GM18868 (cell line): ENCODE data around the gene TPK1.
"Not testable (repeated sequence)": the region's sequence is repeated elsewhere in the genome, so short reads cannot be mapped to it uniquely, and the experiment has no call there.

ENCODE experiments used
- ATAC-seq: cut with Tn5 transposase; IDR thresholded peaks from one replicate; pipeline ENCODE4 v1.9.1; 2021; ENCODE audit warnings: mild to moderate bottlenecking, moderate library complexity; ENCODE audit not compliant: unreplicated experiment

Gene TPK1

DNA sequence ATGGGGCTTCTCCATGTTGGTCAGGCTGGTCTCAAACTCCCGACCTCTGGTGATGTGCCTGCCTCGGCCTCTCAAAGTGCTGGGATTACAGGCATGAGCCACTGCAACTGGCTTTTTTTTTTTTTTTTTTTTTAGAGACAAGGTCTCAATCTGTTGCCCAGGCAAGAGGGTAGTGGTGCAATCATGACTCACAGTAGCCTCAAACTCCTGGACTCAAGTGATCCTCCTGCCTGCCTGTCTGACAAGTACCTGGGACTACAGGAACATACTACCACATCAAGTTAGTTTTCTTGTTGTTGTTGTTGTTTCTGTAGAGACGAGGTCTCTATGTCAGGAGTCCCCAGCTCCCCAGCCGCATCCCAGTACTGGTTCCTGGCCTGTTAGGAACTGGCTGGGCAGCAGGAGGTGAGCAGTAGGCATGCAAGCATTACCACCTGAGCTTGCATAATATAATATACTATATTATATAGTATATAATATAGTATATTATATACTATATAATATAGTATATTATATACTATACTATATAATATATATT, 55.7 kb downstream of the TPK1 start:
- ATAC-seq = no peak

DNA sequence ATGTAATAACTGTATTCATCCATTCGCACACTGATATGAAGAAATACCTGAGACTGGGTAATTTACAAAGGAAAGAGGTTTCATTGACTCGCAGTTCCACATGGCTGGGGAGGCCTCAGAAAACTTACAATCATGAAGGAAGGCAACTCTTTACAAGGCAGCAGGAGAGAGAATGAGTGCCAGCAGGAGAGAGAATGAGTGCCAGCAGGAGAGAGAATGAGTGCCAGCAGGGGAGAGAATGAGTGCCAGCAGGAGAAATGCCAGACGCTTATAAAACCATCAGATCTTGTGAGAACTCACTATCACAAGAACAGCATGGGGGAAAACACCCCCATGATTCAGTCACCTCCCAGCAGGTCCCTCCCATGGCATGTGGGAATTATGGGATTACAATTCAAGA, 58.0 kb downstream of the TPK1 start:
- not testable (repeated sequence) for ATAC-seq

DNA sequence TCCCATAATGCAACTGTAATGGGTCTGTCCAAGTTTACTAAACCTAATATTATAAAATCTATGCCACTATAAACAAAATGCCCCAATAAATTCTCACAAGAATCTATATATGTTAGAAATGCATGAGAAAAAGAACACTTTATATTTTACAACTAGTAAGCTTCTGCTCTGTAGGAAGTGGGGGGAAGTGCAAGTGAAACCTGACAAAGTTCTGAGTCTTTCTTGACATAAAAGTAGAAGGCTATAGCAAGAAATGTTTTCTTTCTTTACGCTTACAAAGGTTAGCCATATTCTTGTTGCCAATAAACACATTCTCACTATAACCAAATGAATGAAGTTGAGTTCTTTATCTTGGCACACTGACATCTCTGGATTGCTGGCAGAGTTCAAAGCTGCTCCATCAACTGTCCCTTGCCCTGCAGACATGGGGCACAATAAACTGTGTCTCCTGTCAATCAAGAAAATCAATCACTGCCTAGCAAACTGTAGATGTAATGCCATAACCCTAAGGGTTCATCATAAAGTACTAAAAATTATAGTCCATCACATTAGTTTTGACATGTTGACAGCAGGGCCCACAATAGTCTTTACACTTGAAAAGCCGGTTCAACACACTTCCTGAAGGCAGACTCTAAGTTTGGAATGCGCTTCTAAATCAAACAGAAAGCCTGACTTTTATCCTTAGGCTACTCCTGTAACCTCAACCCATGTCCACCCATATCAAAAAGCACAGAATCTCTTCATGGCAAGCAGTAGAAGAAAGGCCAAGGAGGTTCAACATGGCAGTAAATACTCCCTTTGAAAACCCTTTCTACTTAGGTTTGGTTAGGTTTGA, 58.6 kb downstream of the TPK1 start:
- no peak for ATAC-seq

DNA sequence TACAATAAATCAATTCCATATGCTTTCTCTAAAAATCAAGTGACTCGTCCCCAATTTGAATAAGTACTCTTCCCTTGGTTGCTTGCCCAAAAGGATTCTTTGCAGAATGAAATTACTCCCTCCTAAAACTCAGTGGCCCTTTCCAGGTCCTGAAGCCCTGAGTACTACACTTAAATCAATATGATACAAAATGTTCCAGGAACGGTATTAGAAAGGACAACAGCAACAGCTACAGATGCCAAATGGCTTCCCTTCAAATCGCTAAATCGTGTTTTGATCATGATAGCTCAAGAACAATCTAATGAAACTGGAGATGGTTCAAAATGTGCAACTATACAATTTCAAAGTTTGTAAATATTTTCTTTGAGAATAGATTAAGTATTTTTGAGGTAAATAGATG, 59.4 kb downstream of the TPK1 start:
- no peak for ATAC-seq

DNA sequence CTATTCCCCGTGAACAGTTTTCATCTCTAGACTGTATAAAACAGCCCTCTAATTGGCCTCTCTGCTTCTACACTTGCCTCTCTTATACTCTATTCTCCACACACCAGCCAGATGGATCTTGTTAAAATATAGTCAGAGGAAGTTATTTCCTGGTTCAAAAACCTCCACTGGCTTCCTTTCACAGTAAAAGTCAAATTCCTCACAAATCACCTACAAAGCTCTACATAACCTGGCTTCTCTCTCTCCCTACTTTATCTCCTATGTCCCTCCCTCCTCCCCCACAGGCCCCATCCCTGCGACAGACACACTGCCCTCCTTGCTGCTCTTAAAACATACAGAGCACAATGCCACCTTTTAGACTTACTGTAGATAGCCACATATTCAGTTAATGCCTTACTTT, 60.1 kb downstream of the TPK1 start:
- ATAC-seq = no peak

DNA sequence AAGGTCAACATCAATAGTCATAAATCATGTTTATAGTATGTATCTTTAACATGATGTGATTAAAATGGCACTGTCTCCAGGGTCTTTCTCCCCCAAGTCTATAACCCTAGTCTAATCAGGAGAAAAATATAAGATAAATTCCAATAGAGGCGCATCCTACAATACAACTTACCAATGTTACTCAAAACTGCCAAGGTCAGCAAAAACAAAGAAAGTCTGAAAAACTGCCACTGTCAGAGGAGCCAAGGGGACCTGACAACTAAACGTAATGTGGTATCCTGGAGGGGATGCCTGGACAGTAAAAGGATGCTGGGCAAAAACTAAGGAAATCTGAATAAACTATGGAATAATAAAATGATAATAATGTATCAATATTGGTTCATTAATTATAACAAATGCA, 63.9 kb downstream of the TPK1 start:
- no peak for ATAC-seq

DNA sequence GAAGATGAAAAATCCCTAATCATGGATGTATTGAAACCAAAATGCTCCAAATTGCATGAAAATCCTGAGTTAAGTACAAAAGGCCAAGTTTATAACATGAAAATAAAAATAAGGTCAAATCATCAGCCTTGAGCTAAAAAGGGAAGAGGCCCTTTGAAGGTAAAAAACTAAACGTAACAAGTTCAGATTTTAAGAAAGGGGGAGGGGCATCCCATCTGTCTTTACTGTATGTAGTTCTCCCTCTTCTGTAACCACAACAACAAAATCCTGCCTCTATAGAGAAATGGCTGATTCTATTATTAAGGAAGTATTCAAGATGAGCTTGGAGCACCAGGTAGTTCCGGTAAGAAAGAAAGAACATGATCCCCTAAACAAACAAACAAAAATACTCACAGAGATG, 64.7 kb downstream of the TPK1 start:
- ATAC-seq = no peak

DNA sequence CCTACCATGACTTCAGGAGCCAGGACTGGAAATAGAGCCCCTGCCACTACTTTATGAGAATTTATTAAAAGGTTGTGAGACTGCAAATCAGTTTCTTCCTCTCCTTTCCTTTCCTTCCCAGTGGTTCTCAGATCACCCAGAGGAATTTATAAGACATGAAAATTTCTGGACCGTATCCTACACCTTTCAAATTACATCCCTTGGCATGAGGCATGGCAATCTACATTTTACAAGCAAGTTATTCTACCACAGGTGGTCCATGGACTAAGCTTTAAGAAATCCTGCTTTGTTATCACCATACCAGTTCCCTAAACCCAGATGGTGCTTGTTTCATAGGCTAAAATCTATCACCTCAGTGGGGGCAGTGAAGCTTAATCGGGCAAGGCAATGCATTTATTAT, 66.5 kb downstream of the TPK1 start:
- ATAC-seq = no peak

DNA sequence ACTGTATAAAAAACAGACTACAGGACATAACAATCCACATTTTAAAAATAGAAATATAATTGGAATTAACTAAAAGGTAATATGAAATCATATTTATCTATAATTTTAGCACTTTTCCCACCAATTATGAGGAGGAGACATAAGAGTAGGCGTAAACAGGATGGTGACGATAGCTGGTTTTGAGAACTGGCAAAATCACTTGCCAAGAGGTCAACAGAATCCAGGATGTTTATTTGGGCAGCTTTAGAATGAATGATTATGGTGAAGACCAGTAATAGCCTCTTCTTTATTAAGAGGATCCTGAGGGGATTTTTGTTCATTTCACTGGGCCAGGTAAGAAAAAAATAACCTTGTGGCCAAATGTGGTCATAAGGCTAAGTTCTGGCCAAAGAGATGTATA, 67.2 kb downstream of the TPK1 start:
- ATAC-seq = no peak

DNA sequence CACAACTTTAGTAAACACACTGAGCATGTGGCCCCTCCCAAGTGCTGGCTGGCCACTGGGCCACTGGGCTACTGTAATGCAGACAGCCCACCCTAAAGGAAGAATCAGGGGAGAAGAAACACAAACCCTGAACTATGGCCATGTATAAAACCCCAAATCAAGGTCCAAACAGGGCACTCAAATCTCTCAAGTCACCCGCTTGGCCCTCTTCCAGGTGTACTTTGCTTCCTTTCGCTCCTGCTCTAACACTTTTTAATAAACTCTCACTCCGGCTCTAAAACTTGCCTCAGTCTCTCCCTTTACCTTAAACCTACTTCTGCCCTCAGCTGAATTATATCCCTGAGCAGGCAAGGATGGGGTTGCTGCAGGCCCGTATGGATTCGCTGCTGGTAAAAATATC, 72.6 kb downstream of the TPK1 start:
- ATAC-seq = no peak

DNA sequence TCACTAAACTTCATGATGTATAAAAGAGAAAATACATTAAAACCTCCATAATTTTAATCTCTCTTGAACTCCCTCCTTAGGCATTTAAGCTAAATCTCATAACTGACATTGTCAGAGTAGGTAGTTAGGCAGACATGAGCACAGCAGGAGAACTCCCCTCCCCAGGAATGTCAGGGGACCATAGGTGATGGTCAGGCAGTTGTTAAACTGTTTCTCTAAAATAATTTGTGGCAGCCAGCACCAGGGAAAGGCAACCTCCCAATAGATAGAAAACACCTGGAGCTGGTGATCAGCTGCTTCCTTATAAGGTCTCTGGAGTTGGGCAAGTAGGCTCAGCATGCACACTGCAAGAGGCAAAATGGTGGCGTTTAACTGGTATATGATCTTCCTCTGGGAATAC, 73.0 kb downstream of the TPK1 start:
- no peak for ATAC-seq

DNA sequence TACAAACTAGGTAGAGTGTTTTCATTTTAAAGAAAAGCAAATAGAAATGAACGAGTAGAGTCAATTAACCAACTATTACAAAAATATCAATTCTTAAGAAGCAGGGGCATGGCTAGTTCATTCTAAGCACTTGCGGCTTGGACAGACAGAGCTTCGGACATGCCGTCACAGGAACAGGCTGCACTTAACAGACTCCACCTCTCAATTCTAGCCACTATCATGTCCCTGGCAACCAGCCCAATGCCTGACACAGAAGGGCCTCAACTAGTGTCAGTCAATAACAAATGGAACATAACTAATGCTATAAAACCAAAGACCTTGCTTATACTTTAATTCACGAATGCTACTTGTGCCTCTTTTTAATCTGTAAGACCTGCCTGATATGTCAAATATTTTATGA, 74.4 kb downstream of the TPK1 start:
- no peak for ATAC-seq

DNA sequence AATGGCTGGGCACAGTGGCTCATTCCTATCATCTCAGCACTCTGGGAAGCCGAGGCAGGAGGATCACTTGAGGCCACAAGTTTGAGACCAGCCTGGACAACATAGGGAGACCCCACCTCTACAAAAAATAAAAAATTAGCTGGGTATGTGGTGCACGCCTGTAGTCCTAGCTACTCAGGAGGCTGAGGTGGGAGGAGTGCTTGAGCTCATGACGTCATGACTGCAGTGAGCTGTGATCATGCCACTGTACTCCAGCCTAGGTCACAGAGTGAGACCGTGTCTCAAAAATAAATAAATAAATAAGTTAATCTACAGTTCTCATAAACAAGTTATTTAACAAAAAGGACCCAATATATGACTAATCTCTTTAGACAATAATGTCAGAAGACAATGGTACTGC, 76.2 kb downstream of the TPK1 start:
- no peak for ATAC-seq

DNA sequence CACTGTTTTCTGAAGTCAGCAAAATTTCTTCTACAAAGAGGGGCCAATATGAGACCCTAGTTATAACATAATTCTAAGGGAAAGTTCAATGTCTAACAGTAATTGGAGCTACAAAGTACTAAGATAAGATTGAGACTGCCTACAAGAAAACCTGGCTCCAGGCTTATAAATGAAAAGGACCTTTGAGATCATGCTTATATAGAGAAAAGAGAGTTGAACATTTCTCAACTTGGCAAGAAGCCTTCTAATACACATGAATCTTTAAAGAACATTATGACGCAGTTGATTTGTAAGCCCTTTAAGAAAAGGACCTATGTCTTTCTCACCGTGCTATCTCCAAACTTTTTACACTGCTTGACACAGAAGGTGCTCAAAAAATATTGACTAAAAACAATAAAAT, 87.9 kb downstream of the TPK1 start:
- ATAC-seq = no peak

DNA sequence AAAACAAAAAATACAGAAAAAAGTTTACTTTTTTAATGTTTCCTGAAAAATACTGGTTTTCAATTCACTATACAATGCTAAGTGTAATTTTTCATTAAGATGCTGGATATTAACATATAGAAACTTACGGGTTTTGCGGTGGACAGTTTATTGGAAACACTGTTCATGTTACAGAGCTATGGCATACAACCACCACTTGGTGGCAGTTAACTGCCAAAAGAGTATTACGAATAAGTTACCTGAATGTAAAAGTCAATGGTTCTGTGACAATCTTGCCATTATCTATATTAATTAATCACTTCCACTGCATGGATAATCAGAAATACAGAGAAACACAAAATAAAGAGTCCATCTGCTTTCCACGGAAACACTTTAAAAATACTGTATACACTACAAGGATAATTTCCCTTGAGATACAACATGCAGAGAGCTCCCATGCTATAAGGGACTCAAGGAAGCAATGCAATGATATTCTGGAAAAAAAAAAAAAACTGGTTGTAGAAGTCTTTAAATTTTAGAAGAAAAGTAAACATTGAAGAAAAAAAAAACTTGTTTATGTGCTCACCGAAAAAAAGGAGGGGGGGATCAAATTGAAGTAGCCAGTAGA, 97.0 kb downstream of the TPK1 start:
- ATAC-seq = peak; percentile 96

DNA sequence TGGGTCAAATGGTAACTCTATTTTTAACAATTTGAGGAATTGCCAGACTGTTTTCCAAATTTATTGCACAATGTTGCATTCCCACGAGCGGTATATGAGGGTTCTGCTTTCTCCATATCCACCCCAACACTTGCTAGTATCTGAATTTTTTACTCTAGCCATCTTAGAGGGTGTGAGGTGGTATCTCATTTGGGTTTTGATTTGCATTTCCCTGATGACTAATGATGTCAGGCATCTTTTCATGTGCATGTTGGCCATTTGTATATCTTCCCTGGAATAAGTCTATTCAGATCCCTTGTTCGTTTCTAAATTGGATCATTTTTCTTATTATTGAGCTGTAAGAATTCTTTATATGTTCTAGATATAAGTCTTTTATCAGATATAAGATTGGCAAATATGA, 97.7 kb downstream of the TPK1 start:
- no peak for ATAC-seq

DNA sequence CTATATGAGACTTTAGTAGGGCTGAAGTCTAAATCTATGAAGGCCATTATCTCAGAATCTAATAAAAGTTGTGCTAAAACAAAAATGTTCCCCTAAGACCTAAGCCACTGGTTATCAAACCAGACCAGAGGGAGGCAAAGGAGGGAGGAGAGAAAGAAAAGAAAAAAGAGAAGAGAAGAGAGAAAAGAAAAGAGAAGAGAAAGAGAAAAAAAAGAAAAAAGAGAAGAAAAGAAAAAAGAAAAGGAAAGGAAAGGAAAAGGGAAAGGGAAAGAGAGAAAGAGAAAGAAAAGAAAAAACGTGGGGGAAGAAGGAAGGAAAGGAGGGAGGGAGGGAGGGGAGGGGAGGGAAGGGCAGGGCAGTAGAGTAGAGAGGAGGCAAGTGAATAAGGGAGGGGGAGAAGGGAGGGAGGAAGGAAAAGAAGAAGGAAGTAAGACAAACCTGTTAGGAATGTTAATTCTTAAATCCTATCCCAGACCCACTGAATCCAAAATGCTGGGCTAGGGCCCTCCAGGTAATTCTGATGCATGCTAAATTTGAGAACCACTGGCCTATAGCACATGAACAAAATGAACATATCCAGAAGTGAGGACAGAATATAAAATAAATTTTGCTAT, 98.9 kb downstream of the TPK1 start:
- ATAC-seq = no peak

DNA sequence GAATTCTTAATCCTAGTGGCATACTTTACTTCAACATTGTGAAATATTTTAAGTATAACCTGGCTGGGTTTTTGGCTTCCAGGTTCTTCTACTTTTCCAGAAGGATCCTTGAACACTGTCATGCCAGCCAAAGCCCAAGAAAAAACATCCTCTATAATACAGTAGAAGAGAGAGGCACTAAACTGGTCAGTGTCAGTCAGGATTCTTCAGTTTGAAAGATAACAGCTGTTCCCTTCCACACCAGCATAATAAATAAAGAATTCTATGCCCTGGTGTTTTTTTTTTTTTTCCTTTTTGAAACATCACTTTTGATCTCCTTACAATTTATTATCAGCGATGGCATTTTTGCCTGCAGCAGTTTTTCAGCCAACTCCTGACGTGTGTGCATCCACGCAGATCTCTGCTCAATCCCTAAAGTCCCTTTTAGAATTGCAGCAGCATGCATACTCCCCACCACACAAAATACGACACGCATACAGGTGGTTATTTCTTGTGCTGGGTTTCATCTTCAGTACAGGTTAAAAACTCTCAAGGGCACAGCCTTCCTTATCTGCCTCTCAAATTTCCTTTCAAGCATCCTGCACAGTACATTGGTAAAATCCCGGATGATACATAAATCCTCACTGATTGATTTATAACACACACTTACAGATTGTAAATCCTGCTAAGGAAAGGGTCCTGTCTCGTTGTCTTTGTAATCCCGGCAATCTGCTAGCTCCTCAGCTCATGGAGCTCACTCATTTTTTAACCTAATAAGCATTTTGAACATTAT, 100.2 kb downstream of the TPK1 start:
- ATAC-seq = no peak

DNA sequence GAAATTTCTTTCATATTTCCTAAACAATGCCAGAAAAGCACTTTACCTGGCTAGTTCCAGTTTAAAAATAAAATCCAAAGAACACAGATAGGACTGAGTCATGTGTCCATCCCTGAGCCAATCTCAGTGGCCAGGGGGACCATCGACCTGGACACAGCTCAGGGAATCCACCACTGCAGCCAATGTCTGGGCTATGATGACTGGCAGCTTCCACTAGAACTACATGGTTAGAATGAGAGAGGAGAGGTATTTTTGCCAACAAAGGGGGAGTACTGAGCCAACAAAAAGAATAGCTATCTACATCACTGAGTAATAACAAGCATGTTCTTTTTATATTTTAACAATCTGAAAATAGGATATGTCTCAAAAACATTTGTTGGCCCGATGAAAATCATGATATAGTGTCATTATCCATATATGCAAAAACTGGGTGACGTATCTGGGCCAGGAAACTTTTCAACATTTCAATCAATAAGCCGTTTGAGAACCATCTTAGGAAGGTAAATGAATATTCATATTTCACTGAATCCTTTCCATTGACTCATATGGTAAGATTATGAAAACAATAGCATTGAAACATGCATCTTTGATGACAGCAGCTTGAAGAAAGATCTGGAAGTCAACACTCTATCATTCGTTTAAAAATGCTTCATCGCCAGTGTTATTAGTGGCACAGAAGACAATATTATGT, 104.0 kb downstream of the TPK1 start:
- no peak for ATAC-seq

DNA sequence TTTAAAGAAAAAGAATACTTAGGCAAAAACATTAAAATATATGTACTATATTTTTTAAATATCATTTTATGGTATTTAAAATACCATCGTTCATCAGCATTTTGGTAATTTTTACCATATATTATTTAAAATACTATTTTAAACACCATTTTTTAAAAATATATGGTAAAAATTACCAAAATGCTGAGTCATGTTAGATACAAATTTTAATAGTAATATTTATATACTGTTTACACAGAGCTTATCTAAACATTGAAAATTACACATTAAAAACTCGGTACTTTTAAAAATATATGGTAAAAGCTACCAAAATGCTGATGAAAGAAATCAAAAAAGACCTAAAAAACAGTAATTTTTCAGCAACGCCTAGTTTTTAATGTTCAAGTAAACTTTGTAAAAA, 105.6 kb downstream of the TPK1 start:
- no peak for ATAC-seq

DNA sequence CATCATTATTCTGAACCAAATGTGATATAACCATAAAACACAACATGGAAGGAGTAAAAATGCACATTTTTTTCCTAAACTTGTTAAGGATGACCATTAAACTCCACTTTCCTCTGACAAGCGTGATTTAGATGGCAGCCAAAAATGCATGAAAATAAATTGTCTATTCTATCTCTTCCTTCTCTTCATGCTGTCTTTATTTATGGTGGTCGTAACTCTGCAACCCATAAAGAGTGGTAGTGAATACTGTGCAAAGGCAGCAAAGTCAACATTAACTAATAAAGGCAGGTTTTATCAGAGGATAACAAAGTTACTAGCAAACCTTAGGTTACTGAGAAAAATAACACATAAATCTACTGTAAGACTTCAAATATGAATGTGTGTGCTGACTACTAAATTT, 106.6 kb downstream of the TPK1 start:
- ATAC-seq = no peak
